IMR-90 (cell line): ENCODE measurements around the gene NRP2. TPM values are rescaled to one million over a fixed set of nuclear protein-coding genes. Genes with fewer than 3 reads are reported as not detected.

Experiments used
- ATAC-seq: fragments of 200-7000 bp; cut with Tn5 transposase; 2 replicates; pipeline ENCODE4 v1.9.1; 2020; ENCODE audit warnings: low read depth, mild to moderate bottlenecking, moderate library complexity
- BruUV-seq: library from RNA; stranded (reverse); fragments of 400-500 nt; replicated peaks from 2 replicates; lab custom pipeline; 2021; lab: Mats Ljungman, UMichigan
- CTCF ChIA-PET: fragments of 300-600 bp; formaldehyde crosslinking; extraction: SDS; loops from one replicate; lab custom pipeline; 2021; ENCODE audit warnings: antibody characterized with exemption; lab: Yijun Ruan, JAX
- POLR2A ChIA-PET: fragments of 300-600 bp; sonication (Branson Sonifier 250); formaldehyde crosslinking; loops from one replicate; lab custom pipeline; 2022; ENCODE audit warnings: antibody characterized with exemption; ENCODE audit not compliant: unreplicated experiment; lab: Charles Lee
- DNase-seq: peaks from one replicate; pipeline ENCODE4 v3.0.0; 2013
- H2AFZ ChIP-seq: replicated peaks from 2 replicates; pipeline ENCODE3; 2013; ENCODE audit warnings: low read length, mild to moderate bottlenecking; ENCODE audit not compliant: poor library complexity
- H2AK5ac ChIP-seq: 2 replicates; pipeline ENCODE4 v1.6.1; 2013; ENCODE audit warnings: low read depth, low read length, inconsistent platforms
- H2AK9ac ChIP-seq: replicated peaks from 2 replicates; pipeline ENCODE3; 2013; ENCODE audit warnings: mild to moderate bottlenecking, low read depth, low read length, moderate library complexity; ENCODE audit not compliant: poor library complexity
- H2BK120ac ChIP-seq: 2 replicates; pipeline ENCODE4 v1.6.1; 2013; ENCODE audit warnings: low read depth, low read length, inconsistent platforms
- H2BK15ac ChIP-seq: 3 replicates; pipeline ENCODE4 v1.6.1; 2013; ENCODE audit warnings: low read depth, low read length, inconsistent platforms
- H2BK20ac ChIP-seq: 2 replicates; pipeline ENCODE4 v1.6.1; 2013; ENCODE audit warnings: low read depth, mild to moderate bottlenecking, inconsistent platforms, low read length, moderate library complexity
- H2BK5ac ChIP-seq: 2 replicates; pipeline ENCODE4 v1.6.1; 2013; ENCODE audit warnings: mild to moderate bottlenecking, low read depth, low read length, inconsistent platforms; ENCODE audit not compliant: poor library complexity, severe bottlenecking
- H3K14ac ChIP-seq: replicated peaks from 2 replicates; pipeline ENCODE4 v1.6.1; 2013; ENCODE audit warnings: low read depth, low read length, inconsistent platforms
- H3K18ac ChIP-seq: 2 replicates; pipeline ENCODE4 v1.6.1; 2013; ENCODE audit warnings: low read depth, low read length, control low read depth
- H3K23ac ChIP-seq: 2 replicates; pipeline ENCODE4 v1.6.1; 2013; ENCODE audit warnings: low read depth, low read length, inconsistent platforms
- H3K27ac ChIP-seq: 2 replicates; pipeline ENCODE4 v1.5.1; 2013; ENCODE audit warnings: mild to moderate bottlenecking, control low read depth, low read length; ENCODE audit not compliant: insufficient read depth
- H3K27me3 ChIP-seq: 2 replicates; pipeline ENCODE4 v1.6.1; 2013; ENCODE audit warnings: low read length; ENCODE audit not compliant: control insufficient read depth, insufficient read depth
- H3K36me3 ChIP-seq: 2 replicates; pipeline ENCODE4 v1.6.1; 2013; ENCODE audit warnings: low read length, mixed read lengths; ENCODE audit not compliant: control insufficient read depth, insufficient read depth
- H3K4ac ChIP-seq: 2 replicates; pipeline ENCODE4 v1.6.1; 2013; ENCODE audit warnings: low read depth, low read length, inconsistent platforms
- H3K4me1 ChIP-seq: 2 replicates; pipeline ENCODE4 v1.6.1; 2013; ENCODE audit warnings: low read length, mixed read lengths; ENCODE audit not compliant: control insufficient read depth, insufficient read depth
- H3K4me2 ChIP-seq: 2 replicates; pipeline ENCODE4 v1.6.1; 2013; ENCODE audit warnings: low read depth, mild to moderate bottlenecking, control low read depth, low read length, moderate library complexity
- H3K4me3 ChIP-seq: 2 replicates; pipeline ENCODE4 v1.5.1; 2013; ENCODE audit warnings: low read depth, mild to moderate bottlenecking, control low read depth, low read length, moderate library complexity; ENCODE audit not compliant: insufficient read depth
- H3K56ac ChIP-seq: 2 replicates; pipeline ENCODE4 v1.6.1; 2013; ENCODE audit warnings: low read length, inconsistent platforms; ENCODE audit not compliant: insufficient read depth; ENCODE audit errors: extremely low read depth
- H3K79me1 ChIP-seq, 2 experiments: 2 replicates each; pipeline ENCODE4 v1.6.1; 2013; ENCODE audit warnings: low read length in 2 of 2, inconsistent platforms in 1 of 2, low read depth in 1 of 2
- H3K9ac ChIP-seq: 2 replicates; pipeline ENCODE4 v1.6.1; 2013; ENCODE audit warnings: low read depth, low read length, control low read depth
- H3K9me1 ChIP-seq: 2 replicates; pipeline ENCODE4 v1.6.1; 2013; ENCODE audit warnings: low read length, inconsistent platforms; ENCODE audit not compliant: insufficient read depth
- H3K9me3 ChIP-seq: 2 replicates; pipeline ENCODE4 v1.6.1; 2013; ENCODE audit warnings: low read length; ENCODE audit not compliant: control insufficient read depth, insufficient read depth
- H4K20me1 ChIP-seq: 2 replicates; pipeline ENCODE4 v1.6.1; 2013; ENCODE audit warnings: low read length, inconsistent platforms; ENCODE audit not compliant: insufficient read depth
- H4K5ac ChIP-seq: 2 replicates; pipeline ENCODE4 v1.6.1; 2013; ENCODE audit warnings: mild to moderate bottlenecking, low read depth, low read length, control low read depth
- H4K8ac ChIP-seq, 2 experiments: 2 replicates each; pipeline ENCODE4 v1.6.1; 2013; ENCODE audit warnings: low read depth in 2 of 2, low read length in 2 of 2, control low read depth in 1 of 2, inconsistent platforms in 1 of 2
- H4K91ac ChIP-seq: 2 replicates; pipeline ENCODE4 v1.6.1; 2013; ENCODE audit warnings: low read depth, low read length, inconsistent platforms; ENCODE audit not compliant: insufficient read depth
- BHLHE40 ChIP-seq: fragments of 150-350 bp; IDR thresholded peaks from 2 replicates; pipeline ENCODE4 v1.6.1; 2016; ENCODE audit warnings: mild to moderate bottlenecking, low read depth, low read length
- CHD1 ChIP-seq: IDR thresholded peaks from 2 replicates; pipeline ENCODE4 v1.6.1; 2012; ENCODE audit warnings: low read depth, low read length, improper control_type of control experiment
- ELK1 ChIP-seq: fragments of 150-350 bp; IDR thresholded peaks from 2 replicates; pipeline ENCODE4 v1.6.1; 2016; ENCODE audit warnings: low read depth, mild to moderate bottlenecking, low read length, moderate library complexity, borderline replicate concordance
- FOS ChIP-seq: fragments of 150-350 bp; IDR thresholded peaks from 2 replicates; pipeline ENCODE4 v1.6.1; 2016; ENCODE audit warnings: low read depth, low read length
- MAFK ChIP-seq: IDR thresholded peaks from 2 replicates; pipeline ENCODE4 v1.6.1; 2012; ENCODE audit warnings: low read depth, low read length, improper control_type of control experiment
- MAZ ChIP-seq: IDR thresholded peaks from 2 replicates; pipeline ENCODE4 v1.6.1; 2012; ENCODE audit warnings: low read depth, mild to moderate bottlenecking, low read length, improper control_type of control experiment, moderate library complexity, borderline replicate concordance
- MXI1 ChIP-seq: IDR thresholded peaks from 2 replicates; pipeline ENCODE4 v1.6.1; 2012; ENCODE audit warnings: low read depth, mild to moderate bottlenecking, low read length, moderate library complexity, borderline replicate concordance
- NFE2L2 ChIP-seq: fragments of 150-350 bp; IDR thresholded peaks from 2 replicates; pipeline ENCODE4 v1.6.1; 2016; ENCODE audit warnings: low read depth, mild to moderate bottlenecking, low read length
- RAD21 ChIP-seq: IDR thresholded peaks from 2 replicates; pipeline ENCODE4 v1.6.1; 2012; ENCODE audit warnings: low read length, improper control_type of control experiment
- RCOR1 ChIP-seq: IDR thresholded peaks from 2 replicates; pipeline ENCODE4 v1.6.1; 2012; ENCODE audit warnings: mild to moderate bottlenecking, low read length, improper control_type of control experiment; ENCODE audit not compliant: insufficient replicate concordance
- USF2 ChIP-seq: fragments of 150-350 bp; IDR thresholded peaks from 2 replicates; pipeline ENCODE4 v1.6.1; 2017; ENCODE audit warnings: mild to moderate bottlenecking, antibody characterized with exemption, low read length, low read depth
- WGBS, 2 experiments: methylation state at CpG; one replicate each; pipeline versions ENCODE4 v1.1.5 to v1.1.7; 2013; ENCODE audit warnings: missing lambda C conversion rate in 2 of 2; ENCODE audit not compliant: insufficient read length in 1 of 2; ENCODE audit errors: extremely low coverage in 2 of 2; 5-methylcytosine and 5-hydroxymethylcytosine counted together
- dilution Hi-C: fragments of 300-500 bp; cut with HindIII; formaldehyde crosslinking; loops from one replicate; pipeline ENCODE4 v1.14.3; 2018; ENCODE audit warnings: low sequenced_read_pairs; ENCODE audit not compliant: unreplicated experiment
- in situ Hi-C: fragments of 300-500 bp; cut with MboI; formaldehyde crosslinking; loops from 3 replicates; pipeline ENCODE4 v1.14.3; 2019; ENCODE audit warnings: low sequenced_read_pairs, inconsistent platforms, mixed read lengths
- intact Hi-C: fragments of 100-400 bp; cut with micrococcal nuclease; formaldehyde crosslinking; loops from 2 replicates; pipeline ENCODE4 v1.10.0; 2022
- polyA plus RNA-seq, 3 experiments: library from polyadenylated mRNA; depleted of rRNA; stranded (reverse); fragments of >200 nt; gene quantifications; 2 replicates each; pipeline ENCODE4 v1.2.3, GENCODE V29; 2012; ENCODE audit warnings: low replicate concordance in 1 of 3
- total RNA-seq: library from RNA; depleted of rRNA; stranded (reverse); fragments of >200 nt; gene quantifications from 2 replicates; pipeline ENCODE4 v1.2.3, GENCODE V29; 2012

Gene NRP2
- total and polyA plus RNA-seq, 2 of the 4 experiments (the other 2 are of a cell fraction): 46.4 to 51.3 TPM

- TF ChIP-seq MXI1 (no peak), FOS (no peak), RAD21 (no peak), BHLHE40 (no peak)
Observed at GRCh38 chr2:205713086-205713485, 30.8 kb downstream of the NRP2 start (continued).

- peak overlapping the region; percentile 62 for H2AFZ ChIP-seq
- no CpG with 5 or more reads among the region's 5 CpGs for WGBS, 2 experiments
- H2BK20ac ChIP-seq: peak overlapping the region; percentile 42; the same call in 1 of the 2 replicates
- H3K27ac ChIP-seq: peak overlapping the region; percentile 13; the same call in 1 of the 2 replicates
- H3K79me1 ChIP-seq: peaks cover 24 to 47% of the 10 kb centered on the region in 2 experiments
- ChIA-PET CTCF (no interaction called here), POLR2A (no interaction called here)
- in situ Hi-C loops (no loop called here), dilution Hi-C loops (no loop called here), intact Hi-C loops (no loop called here)
- 0 out of 2 replicates have a peak overlapping the region, but pooled peaks have one; percentile 40 for H3K18ac ChIP-seq
- ATAC-seq (peak; percentile 23), DNase-seq (peak; percentile 87)
- peaks cover 26% of the 10 kb centered on the region for H3K4me1 ChIP-seq
- BruUV-seq: no TSS peak
- H3K4ac ChIP-seq: peak overlapping the region; percentile 60
- peak overlapping the region; percentile 54 for H3K23ac ChIP-seq
- H4K91ac ChIP-seq: 0 out of 2 replicates have a peak overlapping the region, but pooled peaks have one; percentile 16
- no peaks in the 10 kb centered on the region for H3K9me3 ChIP-seq
- H3K9me1 ChIP-seq: peaks cover 19% of the 10 kb centered on the region; the same call in 1 of the 2 replicates
- H3K14ac ChIP-seq: peak overlapping the region; percentile 44
- H4K5ac ChIP-seq: peak overlapping the region; percentile 38; the same call in 1 of the 2 replicates
- peak overlapping the region; percentile 70; the same call in 1 of the 2 replicates for H2AK5ac ChIP-seq
- peak overlapping the region; percentile 21; the same call in 1 of the 2 replicates for H3K56ac ChIP-seq
- no peak overlapping the region for H3K4me3 ChIP-seq
- no peak overlapping the region for H2BK5ac ChIP-seq
- peaks cover 14% of the 10 kb centered on the region for H3K36me3 ChIP-seq
- no peaks in the 10 kb centered on the region for H3K27me3 ChIP-seq
- peak overlapping the region; percentile 3; the same call in 1 of the 2 replicates for H3K4me2 ChIP-seq
- H2BK120ac ChIP-seq: peak overlapping the region; percentile 54; the same call in 1 of the 2 replicates
- H2AK9ac ChIP-seq: no peak overlapping the region
- H4K8ac ChIP-seq: peak overlapping the region; percentile 42 to 54; a peak in 3 of 4 replicates
- no peak overlapping the region; the same call in 2 of the 3 replicates for H2BK15ac ChIP-seq
- no peaks in the 10 kb centered on the region for H4K20me1 ChIP-seq
- H3K9ac ChIP-seq: no peak overlapping the region
- TF ChIP-seq MAFK: peak; percentile 20; the same call in 1 of the 2 replicates
- TF ChIP-seq RCOR1: peak; percentile 8
- peak; percentile 22; the same call in 1 of the 2 replicates for TF ChIP-seq BHLHE40
- no peak for TF ChIP-seq ELK1
- TF ChIP-seq USF2: no peak
- TF ChIP-seq MAZ: no peak
- no peak for TF ChIP-seq CHD1
- TF ChIP-seq MXI1: no peak
- TF ChIP-seq NFE2L2: no peak
- peak; percentile 33; the same call in 1 of the 2 replicates for TF ChIP-seq FOS
- TF ChIP-seq RAD21: no peak
Observed at GRCh38 chr2:205714058-205714776, 31.9 kb downstream of the NRP2 start.
